ENCODE results near the gene HNRNPM.

DNA sequence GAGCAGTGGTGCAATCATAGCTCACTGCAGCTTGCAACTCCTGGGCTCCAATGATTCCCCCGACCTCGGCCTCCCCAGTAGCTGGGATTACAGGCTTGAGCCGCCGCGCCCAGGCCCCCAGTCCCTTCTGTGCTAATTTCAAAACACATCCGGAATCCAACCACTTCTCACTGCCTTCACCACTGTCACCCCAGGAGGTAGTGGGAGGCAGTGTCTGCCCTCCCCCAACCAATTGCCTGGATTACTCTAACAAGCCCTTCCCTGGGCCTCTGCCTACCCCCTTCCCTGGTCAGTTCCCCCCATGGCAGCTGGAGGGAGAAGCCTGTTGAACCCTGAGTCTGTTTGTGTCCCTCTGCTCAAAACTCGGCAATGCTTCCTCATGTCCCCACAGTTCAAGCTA is 55.4 kb downstream of the HNRNPM start:
- TF ChIP-seq FOXA1 (IDR thresholded peaks at IDR 0.05) (no peak), BHLHE40 (IDR thresholded peaks at IDR 0.05; ENCODE audit: borderline replicate concordance) (no peak), ELF4 (IDR thresholded peaks at IDR 0.05) (no peak), FOXK2 (IDR thresholded peaks at IDR 0.05) (no peak), SUZ12 (IDR thresholded peaks at IDR 0.05) (no peak), SP1 (IDR thresholded peaks at IDR 0.05) (no peak), FOXM1 (IDR thresholded peaks at IDR 0.05; ENCODE audit: borderline replicate concordance) (no peak), L3MBTL2 (conservative IDR thresholded peaks at IDR 0.05) (no peak), TARDBP (IDR thresholded peaks at IDR 0.05) (no peak), HDGF (IDR thresholded peaks at IDR 0.05; ENCODE audit: borderline replicate concordance) (no peak), ARNT (IDR thresholded peaks at IDR 0.05) (no peak), NFRKB (IDR thresholded peaks at IDR 0.05) (no peak)
- TF ChIP-seq, protein P1, sequence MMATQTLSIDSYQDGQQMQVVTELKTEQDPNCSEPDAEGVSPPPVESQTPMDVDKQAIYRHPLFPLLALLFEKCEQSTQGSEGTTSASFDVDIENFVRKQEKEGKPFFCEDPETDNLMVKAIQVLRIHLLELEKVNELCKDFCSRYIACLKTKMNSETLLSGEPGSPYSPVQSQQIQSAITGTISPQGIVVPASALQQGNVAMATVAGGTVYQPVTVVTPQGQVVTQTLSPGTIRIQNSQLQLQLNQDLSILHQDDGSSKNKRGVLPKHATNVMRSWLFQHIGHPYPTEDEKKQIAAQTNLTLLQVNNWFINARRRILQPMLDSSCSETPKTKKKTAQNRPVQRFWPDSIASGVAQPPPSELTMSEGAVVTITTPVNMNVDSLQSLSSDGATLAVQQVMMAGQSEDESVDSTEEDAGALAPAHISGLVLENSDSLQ (IDR thresholded peaks at IDR 0.05), result no peak

All from HEK293T (cell line).